ENCODE results near the gene FLNB.

- no peak for TF ChIP-seq REST (tag by site-specific recombination; IDR thresholded peaks at IDR 0.05)
- no peak for TF ChIP-seq ATF2 (tag by site-specific recombination; IDR thresholded peaks at IDR 0.05; ENCODE audit: low read depth)
Measured at GRCh38 chr3:58175187-58175436, 166.9 kb downstream of the FLNB start.

Data from HEK293 (cell line).